GM21381 (cell line): ENCODE data around the gene ANXA2.
"Not testable (repeated sequence)": the region's sequence is repeated elsewhere in the genome, so short reads cannot be mapped to it uniquely, and the experiment has no call there.

Source experiments
- ATAC-seq: cut with Tn5 transposase; IDR thresholded peaks from one replicate; pipeline ENCODE4 v1.9.1; 2021; ENCODE audit warnings: mild to moderate bottlenecking, moderate library complexity; ENCODE audit not compliant: unreplicated experiment

ANXA2 gene

DNA sequence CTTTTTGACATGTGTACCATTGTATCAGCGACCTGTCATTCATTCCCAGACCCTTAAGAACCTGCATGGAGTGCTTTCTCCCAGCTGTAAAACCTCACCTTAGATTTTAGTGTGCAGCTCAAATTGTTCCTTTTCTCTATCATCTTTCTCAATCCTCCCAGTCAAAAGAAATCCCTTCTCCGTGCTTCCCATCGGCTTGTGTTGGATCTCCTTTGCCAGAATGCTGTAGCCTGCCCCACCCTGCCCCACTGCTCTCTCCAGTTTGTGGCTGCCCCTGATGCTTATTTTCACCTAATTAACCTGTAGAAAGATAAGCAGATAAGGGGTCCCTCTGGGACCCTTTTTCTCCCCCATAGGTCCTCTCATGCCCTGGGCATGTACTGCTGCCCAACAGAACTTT lies 51.1 kb downstream of the ANXA2 start:
- no peak for ATAC-seq

DNA sequence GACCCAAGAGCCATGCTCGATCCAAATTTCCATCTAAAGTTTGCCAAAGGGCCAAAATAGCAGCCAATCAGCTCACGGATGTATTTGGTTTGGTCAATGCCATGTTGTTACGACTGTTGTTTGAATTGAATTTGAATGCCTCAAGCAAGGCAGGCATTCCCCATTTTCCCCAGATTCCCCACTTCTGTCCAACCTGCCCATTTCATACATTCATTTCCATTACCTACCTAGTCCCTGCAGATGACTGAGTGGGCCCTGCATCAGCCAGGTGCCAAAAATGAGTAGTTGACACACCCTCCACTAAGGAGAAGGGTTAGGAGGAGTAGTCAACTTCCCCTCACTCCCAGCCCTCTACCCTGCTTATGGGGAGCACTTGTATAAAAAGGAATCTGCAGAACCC lies 51.7 kb downstream of the ANXA2 start:
- ATAC-seq: no peak

DNA sequence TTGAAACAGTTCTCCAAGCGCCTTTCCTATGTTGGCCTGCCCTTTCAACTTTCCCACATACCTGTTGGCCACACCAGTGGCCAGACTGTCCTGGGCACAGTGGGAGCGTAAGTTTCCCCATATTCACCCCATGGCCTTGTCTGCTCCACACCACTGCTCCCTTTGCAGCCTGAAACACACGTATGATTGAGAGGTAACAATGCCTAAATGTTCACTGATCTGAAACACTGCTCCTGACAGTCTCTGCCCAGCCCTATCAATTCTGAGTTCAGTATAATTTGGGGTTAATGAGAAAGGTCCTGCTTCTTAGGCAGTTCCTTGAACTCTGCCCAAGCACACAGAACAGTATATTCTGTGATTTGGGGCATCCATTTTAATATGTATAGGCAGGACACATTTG lies 52.2 kb downstream of the ANXA2 start:
- ATAC-seq: no peak

DNA sequence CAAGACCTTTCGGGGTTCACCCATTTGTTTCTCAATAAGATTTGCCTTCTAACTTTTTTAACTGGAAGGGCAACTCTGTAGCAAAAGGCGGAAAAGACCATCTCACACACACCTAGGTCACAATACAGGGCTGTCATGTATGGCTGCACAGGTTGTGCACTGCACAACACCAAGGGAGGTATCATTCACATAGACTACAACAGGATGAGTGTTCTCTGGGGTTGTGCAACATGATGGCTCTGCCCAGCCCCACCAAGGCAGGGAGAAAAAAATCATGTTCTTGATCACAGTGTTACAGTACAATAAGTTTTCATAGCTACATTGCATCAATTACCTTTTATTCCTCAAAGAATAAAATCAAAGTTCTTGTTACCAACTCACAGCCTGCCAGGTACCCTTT lies 52.8 kb downstream of the ANXA2 start:
- ATAC-seq: no peak

DNA sequence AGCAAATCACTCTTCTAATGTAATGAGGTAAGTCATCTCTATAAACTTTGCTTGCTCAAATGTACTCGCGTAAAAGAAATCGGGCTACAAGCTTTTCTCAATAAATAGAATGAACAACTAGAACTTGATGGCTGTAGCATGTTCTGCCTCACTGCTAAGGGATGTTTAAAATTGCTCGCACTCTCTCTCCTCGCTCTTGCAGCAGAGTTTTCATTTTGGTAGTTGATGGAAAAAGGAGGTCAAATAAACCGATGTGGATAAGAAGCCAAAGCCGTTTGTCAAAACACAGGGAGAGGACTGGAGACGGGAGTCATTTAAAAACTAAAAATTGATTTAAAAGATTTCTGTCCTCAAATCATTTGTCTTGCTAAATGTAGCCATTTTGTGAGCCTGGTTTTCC lies 53.3 kb downstream of the ANXA2 start:
- no peak for ATAC-seq

DNA sequence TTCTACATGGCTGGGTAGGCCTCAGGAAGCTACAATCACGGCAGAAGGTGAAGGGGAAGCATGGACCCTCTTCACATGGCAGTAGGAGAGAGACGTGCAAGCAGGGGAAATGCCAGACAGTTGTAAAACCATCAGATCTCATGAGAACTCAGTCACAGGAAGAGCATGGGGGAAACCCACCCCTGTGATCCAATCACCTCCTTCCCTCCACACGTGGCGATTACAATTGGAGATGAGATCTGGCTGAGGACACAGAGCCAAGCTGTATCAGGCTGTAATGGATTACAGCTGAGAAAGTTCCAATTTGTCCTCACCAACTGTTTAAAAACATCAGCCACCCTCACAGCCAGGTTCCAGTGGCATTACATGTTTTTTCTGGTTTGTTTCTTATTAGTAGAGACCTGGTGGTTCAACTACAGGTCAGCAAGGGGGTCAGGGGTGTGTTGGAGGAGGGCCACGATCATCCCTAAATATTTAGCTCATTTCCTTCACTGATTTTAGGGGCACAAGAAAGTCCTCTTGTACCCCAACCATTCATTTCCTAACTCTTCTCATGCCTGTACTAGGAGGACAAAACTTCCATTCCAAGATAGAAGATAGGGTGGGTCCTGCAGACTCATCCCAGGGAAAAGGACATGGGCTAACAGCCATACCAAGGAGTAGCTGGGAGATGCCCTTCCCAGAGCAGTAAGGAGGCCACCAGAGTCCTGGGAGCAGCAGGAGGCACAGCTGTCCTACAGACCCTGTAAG lies 54.4 kb downstream of the ANXA2 start:
- ATAC-seq: no peak

DNA sequence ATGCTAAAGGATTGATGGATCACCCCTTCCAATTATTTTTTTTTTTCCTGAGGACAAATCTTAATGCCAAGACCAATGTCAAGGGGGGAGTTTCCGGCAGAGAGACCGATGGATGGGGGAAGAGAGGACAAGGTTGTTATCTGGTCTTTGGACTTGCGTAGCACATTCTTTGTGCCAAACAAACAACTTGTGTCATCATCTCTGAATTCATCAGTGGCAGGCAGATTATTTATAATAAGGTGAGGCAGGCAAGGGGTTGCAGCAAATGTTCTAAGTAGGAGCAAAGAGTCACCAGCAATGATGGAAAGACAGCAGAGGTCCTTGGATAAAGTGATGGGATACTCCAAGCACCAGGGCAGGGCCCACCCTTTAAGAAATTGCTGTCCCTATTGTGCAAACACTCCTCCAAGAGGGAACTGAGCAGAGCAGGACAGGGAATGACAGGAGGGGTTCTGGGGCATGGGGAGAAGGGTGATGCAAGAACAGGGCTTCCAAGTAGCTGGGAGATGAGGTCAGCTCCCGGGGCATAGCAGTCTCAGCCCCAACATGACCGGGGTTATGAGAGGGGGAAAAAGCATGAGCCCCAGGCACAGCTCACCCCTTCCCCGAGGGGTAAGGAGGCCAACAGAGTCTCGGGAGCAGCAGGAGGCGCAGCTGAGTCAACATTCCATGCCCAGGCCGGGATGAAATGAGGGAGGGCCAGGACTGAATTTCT lies 57.4 kb downstream of the ANXA2 start:
- ATAC-seq: no peak

DNA sequence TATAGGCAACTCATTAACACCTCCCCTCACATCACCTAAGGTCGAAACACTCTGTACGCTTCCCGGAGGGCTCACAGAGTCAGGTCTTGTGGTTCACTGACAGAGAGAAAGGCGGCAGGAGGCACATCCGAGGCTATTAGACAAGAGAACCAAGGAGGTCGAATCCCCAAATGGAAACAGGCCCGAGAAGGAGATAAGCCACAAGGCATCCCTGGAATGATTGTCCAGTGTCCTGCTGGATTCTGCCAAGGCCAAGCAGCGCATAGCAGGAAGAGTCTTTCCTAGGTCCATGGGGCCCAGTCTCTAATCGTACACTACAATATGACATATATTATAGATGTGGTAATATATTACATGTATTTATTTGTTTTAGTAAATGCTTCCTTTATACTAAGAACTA lies 58.5 kb downstream of the ANXA2 start:
- ATAC-seq: no peak

DNA sequence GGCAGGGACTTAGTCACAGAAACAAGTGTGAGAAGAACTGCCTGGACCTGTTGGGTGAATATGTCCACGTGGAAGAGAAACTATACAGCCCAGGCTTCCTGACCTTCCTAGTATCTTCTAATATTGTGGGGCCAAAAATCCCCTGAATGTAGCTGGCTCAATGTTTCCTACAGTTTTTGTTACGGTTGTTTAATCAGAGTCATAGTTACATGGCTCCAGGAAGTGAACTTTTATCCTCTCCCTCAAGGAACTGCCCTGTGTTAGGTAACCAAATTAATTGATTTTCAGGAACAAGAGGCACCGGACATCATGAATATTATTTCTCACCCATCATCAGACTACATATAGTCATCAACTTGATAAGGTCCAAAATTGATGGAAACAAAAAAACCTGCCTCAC lies 59.0 kb downstream of the ANXA2 start:
- ATAC-seq: no peak

DNA sequence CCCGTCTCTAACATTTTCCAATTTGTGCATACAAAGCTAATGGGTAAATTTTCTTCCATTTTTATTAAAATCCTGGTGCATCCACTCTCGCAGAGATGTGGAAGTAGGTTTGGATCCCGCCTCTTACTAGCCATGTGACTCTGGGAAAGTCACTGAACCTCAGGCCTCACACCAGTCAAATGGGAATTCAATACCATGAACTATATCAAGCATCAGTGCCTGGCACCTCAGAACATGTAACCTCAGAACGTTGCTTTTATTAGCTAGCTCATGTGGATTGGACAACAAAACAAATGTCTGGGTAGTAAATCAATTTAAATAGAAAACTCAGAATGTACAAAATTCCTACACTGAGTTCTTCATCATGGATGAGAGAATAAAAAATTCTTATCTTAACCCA lies 60.7 kb downstream of the ANXA2 start:
- no peak for ATAC-seq

DNA sequence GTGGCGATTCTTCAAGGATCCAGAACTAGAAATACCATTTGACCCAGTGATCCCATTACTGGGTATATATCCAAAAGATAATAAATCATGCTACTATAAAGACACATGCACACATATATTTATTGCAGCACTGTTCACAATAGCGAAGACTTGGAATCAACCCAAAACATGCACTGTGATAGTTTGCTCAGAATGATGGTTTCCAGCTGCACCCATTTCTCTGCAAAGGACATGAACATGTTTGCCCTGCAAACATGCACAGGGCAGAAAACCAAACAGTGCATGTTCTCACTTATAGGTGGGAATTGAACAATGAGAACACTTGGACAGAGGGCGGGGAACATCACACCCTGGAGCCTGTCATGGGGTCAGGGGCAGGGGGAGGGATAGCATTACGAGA lies 62.5 kb downstream of the ANXA2 start:
- not testable (repeated sequence) for ATAC-seq

DNA sequence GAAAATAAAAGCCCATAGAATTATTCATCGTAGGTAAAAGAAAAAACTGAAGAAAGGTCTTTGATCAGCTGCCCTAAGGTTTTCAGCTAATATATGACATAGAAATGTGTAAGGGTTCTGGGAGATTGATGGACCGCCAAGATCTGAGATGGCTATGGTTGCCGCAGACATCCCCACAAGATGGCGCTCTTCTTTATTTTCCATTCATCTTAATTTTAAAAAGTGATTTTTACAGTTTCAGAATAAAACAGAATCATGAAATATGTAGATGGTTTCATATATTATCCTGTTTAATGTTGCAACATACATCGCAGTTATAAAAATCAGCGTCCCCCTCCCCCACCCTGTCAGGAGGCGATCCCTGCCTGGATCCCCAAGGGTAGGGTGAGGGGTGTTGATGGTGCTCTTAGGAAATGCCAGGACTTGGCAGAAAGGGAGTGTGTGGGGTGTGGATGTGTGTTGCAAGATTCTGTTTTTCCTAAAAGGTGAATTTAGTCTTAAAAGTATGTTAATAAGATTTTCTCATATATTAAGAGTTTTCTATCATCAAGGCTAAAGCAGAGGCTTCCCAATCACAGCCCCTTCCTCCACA lies 68.8 kb downstream of the ANXA2 start:
- ATAC-seq: no peak

DNA sequence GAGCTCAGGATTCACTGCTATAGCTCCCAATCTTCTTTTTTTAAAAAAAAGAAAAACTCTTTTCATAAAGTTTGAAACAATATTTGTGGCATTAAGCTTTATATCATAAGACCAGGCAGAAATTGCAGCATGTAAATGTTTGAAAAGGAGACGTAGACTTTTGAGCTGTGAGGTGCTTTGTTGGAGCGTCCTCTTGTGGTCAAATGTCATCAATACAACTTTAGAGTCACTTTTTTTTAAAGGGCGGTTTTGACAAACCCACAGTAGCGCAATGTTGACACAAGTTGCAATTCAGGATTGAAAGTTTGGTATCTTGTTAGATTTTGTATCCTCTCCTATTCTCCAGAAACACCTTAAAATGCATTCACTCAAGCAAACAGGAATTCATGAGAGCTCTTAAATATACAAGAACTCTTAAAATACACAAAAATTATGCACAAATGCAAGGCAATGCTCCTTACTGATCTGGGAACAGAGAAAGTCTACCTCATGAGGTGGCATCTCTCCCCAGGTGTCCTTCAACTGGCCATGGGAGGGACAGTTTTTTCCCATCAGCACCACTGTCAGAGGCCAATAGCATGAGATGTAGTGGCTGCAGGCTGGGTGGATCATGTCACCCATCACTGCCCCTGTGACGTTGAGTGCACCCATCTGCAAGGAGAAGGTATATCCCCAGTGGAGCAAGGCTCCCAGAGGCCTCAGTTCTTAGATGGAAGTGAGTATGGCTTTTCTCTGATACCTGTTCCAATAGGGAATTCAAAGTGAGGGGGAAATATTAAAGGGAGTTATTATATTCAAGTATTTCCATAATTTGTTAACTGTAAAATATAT lies 70.7 kb downstream of the ANXA2 start:
- ATAC-seq: no peak

DNA sequence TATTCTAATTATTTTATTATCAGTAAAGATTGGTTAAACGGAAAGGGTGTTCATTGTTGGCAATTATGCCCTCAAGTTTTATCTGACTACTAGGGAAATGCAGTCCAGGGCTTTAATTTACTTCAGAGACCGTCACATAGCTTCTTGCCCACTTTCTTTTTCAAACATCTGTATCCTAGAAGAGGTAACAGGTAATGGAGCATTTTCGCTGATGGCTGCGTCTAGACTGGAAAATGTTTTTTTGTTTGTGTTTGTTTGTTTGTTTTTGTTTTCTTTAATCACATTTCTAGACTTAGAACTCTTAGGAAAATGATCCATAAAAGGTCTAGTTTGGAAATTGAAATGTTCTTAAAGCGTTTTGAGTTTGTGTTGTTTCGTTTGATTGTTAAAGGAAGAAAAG lies 71.4 kb downstream of the ANXA2 start:
- no peak for ATAC-seq

DNA sequence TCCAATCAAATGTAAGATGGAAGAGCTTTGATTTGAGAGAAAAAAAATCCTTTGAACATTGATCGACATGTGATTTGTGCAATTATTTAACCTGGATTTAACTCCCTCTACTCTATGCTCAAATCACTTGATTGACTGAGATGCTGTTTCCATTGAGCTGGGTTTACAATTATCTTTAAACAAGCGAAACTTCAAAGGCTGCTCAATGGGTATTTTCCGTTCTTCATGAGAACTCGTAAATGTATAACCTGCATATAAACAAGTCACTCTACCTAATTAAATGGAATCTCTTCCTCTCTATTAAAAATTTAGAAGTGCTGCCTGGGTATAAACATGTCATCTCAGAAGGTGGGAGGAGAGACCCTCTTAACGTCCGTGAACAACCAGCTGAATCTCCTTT lies 71.9 kb downstream of the ANXA2 start:
- no peak for ATAC-seq

DNA sequence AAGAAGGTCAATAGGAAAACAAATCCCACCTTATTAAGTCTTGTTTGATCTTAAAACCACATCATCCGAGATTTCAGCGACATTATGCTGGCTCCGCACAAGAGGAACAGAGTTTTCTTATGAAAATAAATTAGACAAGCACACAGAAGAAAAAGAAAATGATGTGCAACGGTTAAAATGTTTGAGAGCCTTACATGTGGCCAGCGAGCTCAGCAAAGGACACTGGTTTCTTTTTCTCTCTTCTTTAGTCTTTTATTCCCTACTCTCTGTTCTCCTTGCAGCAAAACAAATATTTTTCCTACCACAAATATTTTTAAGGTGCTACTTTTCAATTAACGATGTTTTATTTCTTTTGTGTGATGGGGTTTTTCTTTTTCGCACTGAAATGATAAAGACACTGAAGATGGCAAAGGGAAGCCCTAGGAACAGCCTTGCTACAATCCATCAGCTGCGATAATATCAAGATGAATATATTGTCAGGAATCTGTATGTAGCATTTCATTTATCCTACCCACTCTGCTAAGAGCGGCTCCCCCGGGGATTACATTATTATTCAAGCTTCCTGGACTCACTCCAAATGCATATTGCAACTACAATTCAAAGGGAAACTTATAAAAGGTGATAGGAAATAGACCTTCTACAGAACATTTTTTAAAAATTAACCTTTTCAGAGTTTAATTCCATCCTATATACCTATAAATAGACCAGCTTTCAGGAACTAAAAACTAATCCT lies 72.9 kb downstream of the ANXA2 start:
- no peak for ATAC-seq

DNA sequence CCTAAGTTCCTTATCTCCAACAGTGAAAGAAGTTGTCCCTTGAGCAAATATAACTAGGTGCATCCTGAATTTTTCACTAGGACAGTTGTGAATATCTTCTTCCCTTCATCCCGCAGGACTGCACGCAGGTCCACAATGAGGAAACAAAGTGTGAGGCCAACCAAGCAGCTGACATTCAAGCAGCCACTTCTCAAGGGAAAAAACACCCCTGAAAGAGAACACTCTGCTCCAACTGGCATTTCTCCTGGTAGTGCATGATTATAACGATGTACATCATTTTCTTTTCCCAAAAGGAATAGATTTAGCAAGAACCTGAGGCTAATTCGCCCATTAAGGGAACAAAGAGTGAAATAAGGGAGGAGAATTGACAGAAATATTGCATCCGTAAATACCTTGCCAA lies 74.5 kb downstream of the ANXA2 start:
- no peak for ATAC-seq

DNA sequence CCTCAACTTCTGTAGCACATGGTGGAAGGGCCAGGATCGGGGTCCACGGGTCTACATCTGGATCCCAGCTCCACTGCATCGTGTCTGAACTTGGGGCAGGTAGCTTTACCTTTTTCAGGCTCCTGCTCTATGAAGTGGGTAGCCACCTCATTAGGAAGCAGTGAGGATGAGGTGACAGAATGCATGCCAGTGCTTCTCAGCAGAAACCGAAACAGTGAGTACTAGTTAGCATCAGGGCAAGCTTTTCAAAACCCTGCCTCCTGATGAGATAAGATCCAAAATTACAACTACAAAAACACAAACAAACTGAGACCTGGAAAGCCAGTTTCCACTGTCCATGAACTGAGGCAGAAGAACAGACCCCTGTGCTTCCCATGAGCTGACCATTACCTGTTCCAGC lies 77.4 kb downstream of the ANXA2 start:
- ATAC-seq: no peak

DNA sequence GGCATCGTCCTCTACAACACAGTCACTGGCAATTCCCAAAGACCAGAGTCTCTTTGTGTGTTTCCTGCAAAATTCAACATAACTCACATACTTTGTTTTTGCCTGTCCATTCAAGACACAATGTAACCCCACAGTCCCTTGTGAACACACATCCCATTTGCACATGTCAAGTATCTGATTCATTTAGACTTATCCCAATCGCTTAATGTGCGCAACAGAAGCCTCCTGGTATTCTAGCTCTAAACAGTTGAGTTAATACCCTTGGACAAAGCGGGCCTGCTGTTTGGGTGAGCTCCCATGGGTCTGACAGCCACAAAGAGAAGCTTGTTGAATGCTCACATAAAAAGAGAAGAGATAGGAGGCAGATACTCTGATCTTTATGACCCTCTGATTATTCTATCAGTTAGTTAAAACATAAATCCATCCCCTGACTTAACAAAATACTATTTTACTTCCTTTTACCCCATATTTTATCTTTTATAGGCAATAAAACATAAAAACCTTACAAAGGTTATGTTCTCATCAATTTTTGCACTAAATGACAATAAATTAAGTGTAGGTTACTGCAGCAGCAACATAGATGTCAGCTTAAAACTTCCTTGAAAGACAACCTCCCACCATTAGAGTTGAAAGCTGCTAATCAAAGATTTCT lies 79.4 kb downstream of the ANXA2 start:
- ATAC-seq: no peak

DNA sequence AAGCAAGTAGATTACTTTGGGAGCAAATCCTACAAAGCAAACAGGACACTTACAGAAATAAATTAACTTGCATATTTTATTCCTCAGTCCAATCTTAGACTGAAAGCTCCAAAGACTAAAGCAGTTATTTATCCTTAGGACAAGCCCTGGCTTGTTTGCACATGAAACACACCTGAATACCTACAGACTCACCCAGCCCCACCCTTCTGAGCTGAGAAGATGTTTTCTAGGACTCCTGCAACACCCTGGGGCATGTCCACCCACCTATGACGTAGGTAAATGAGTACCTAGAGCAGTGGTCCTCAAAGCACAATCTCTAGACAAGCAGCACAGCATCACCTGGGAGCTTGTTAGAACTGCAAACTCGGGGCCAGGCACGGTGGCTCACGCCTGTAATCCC lies 80.8 kb downstream of the ANXA2 start:
- ATAC-seq: no peak
